HEK293 (cell line): Measurements from ENCODE around the gene SMYD2.

Source experiments
- CTCF ChIA-PET: fragments of 350-600 bp; formaldehyde crosslinking; extraction: SDS; loops from one replicate; lab custom pipeline; 2021; ENCODE audit warnings: antibody characterized with exemption; lab: Yijun Ruan, JAX
- POLR2A ChIA-PET: fragments of 300-600 bp; formaldehyde crosslinking; extraction: SDS; loops from one replicate; lab custom pipeline; 2020; ENCODE audit warnings: antibody characterized with exemption, inconsistent platforms; lab: Yijun Ruan, JAX
- H3K27ac ChIP-seq: fragments of 200-500 bp; sonication (Bioruptor generic); 2 replicates; pipeline ENCODE4 v1.5.1; 2014; ENCODE audit warnings: low read depth, low read length, control low read depth, inconsistent platforms; ENCODE audit errors: extremely low read depth
- H3K36me3 ChIP-seq, 2 experiments: fragments of 200-500 bp in 1 of 2; sonication (Bioruptor generic) in 1 of 2; 1 replicate in 1 of 2; 2 replicates in 1 of 2; pipeline ENCODE4 v1.5.1; 2014 to 2017; ENCODE audit warnings: inconsistent platforms in 2 of 2, low read length in 2 of 2; ENCODE audit not compliant: control insufficient read depth in 2 of 2, insufficient read depth in 1 of 2
- H3K4me1 ChIP-seq: fragments of 200-500 bp; sonication (Bioruptor generic); 2 replicates; pipeline ENCODE4 v1.5.1; 2014; ENCODE audit warnings: mild to moderate bottlenecking, low read length, inconsistent platforms; ENCODE audit not compliant: control insufficient read depth, insufficient read depth
- H3K4me3 ChIP-seq: 2 replicates; pipeline ENCODE4 v1.5.1; 2011; ENCODE audit warnings: low read depth, mild to moderate bottlenecking, control low read depth, low read length, moderate library complexity
- H3K9me3 ChIP-seq: fragments of 200-500 bp; sonication (Bioruptor generic); 2 replicates; pipeline ENCODE4 v1.5.1; 2014; ENCODE audit warnings: low read depth, low read length, inconsistent platforms; ENCODE audit not compliant: control insufficient read depth, insufficient read depth
- GLI4 ChIP-seq: fragments of 450-650 bp; formaldehyde crosslinking; IDR thresholded peaks from 2 replicates; pipeline ENCODE4 v1.5.1; 2016; ENCODE audit warnings: missing biosample characterization, missing genetic modification characterization
- MEIS1 ChIP-seq: sonication (generic); formaldehyde crosslinking; IDR thresholded peaks from 2 replicates; pipeline ENCODE4 v1.8.1; 2022; ENCODE audit warnings: missing genetic modification reagents, mild to moderate bottlenecking, borderline replicate concordance
- TCF7L2 ChIP-seq: IDR thresholded peaks from 2 replicates; pipeline ENCODE4 v1.6.1; 2011; ENCODE audit warnings: low read depth, mild to moderate bottlenecking, inconsistent platforms, low read length, moderate library complexity, borderline replicate concordance
- TRIM28 ChIP-seq: IDR thresholded peaks from 2 replicates; pipeline ENCODE4 v1.6.1; 2011; ENCODE audit warnings: low read length, control low read depth, borderline replicate concordance
- WT1 ChIP-seq: fragments of 450-650 bp; formaldehyde crosslinking; IDR thresholded peaks from 2 replicates; pipeline ENCODE4 v1.5.1; 2016; ENCODE audit warnings: missing biosample characterization, missing genetic modification characterization
- ZBTB1 ChIP-seq: fragments of 450-650 bp; formaldehyde crosslinking; IDR thresholded peaks from 2 replicates; pipeline ENCODE4 v1.5.1; 2016; ENCODE audit warnings: missing biosample characterization, missing genetic modification characterization
- ZBTB48 ChIP-seq: fragments of 450-650 bp; formaldehyde crosslinking; IDR thresholded peaks from 2 replicates; pipeline ENCODE4 v1.5.1; 2016; ENCODE audit warnings: missing biosample characterization, missing genetic modification characterization
- ZFP3 ChIP-seq: fragments of 450-650 bp; formaldehyde crosslinking; IDR thresholded peaks from 2 replicates; pipeline ENCODE4 v1.5.1; 2016; ENCODE audit warnings: low read depth, missing biosample characterization, missing genetic modification characterization
- ZNF121 ChIP-seq: fragments of 450-650 bp; formaldehyde crosslinking; IDR thresholded peaks from 2 replicates; pipeline ENCODE4 v1.5.1; 2016; ENCODE audit warnings: missing biosample characterization, missing genetic modification characterization
- ZNF146 ChIP-seq: fragments of 450-650 bp; formaldehyde crosslinking; IDR thresholded peaks from 2 replicates; pipeline ENCODE4 v1.5.1; 2016; ENCODE audit warnings: missing biosample characterization, missing genetic modification characterization
- ZNF169 ChIP-seq: fragments of 450-650 bp; formaldehyde crosslinking; IDR thresholded peaks from 2 replicates; pipeline ENCODE4 v1.5.1; 2016; ENCODE audit warnings: missing biosample characterization, missing genetic modification characterization
- ZNF221 ChIP-seq: fragments of 450-650 bp; formaldehyde crosslinking; IDR thresholded peaks from 2 replicates; pipeline ENCODE4 v1.5.1; 2017; ENCODE audit warnings: missing biosample characterization, missing genetic modification characterization, borderline replicate concordance
- ZNF223 ChIP-seq: fragments of 450-650 bp; formaldehyde crosslinking; IDR thresholded peaks from 2 replicates; pipeline ENCODE4 v1.5.1; 2016; ENCODE audit warnings: missing biosample characterization, missing genetic modification characterization
- ZNF274 ChIP-seq, 2 experiments: fragments of 200-500 bp in 1 of 2; fragments of 450-650 bp in 1 of 2; sonication (Bioruptor generic) in 1 of 2; formaldehyde crosslinking in 1 of 2; IDR thresholded peaks; 2 replicates each; pipeline versions ENCODE4 v1.5.1 to v1.6.1; 2014 to 2016; ENCODE audit warnings: borderline replicate concordance in 1 of 2, inconsistent platforms in 1 of 2, low read length in 1 of 2, missing biosample characterization in 1 of 2, missing genetic modification characterization in 1 of 2
- ZNF302 ChIP-seq: fragments of 450-650 bp; formaldehyde crosslinking; IDR thresholded peaks from 2 replicates; pipeline ENCODE4 v1.5.1; 2016; ENCODE audit warnings: missing biosample characterization, missing genetic modification characterization, low read depth
- ZNF510 ChIP-seq: fragments of 450-650 bp; formaldehyde crosslinking; IDR thresholded peaks from 2 replicates; pipeline ENCODE4 v1.5.1; 2018; ENCODE audit warnings: mild to moderate bottlenecking, missing genetic modification characterization, missing biosample characterization; ENCODE audit not compliant: insufficient replicate concordance
- ZNF521 ChIP-seq: fragments of 450-650 bp; formaldehyde crosslinking; IDR thresholded peaks from 2 replicates; pipeline ENCODE4 v1.5.1; 2017; ENCODE audit warnings: missing biosample characterization, mild to moderate bottlenecking, missing genetic modification characterization
- ZNF560 ChIP-seq: fragments of 450-650 bp; formaldehyde crosslinking; IDR thresholded peaks from 2 replicates; pipeline ENCODE4 v1.5.1; 2017; ENCODE audit warnings: missing biosample characterization, missing genetic modification characterization, borderline replicate concordance
- ZNF791 ChIP-seq: fragments of 450-650 bp; formaldehyde crosslinking; IDR thresholded peaks from 2 replicates; pipeline ENCODE4 v1.5.1; 2016; ENCODE audit warnings: missing biosample characterization, missing genetic modification characterization
- ZSCAN23 ChIP-seq: fragments of 450-650 bp; formaldehyde crosslinking; IDR thresholded peaks from 2 replicates; pipeline ENCODE4 v1.5.1; 2016; ENCODE audit warnings: missing biosample characterization, missing genetic modification characterization
- TF ChIP-seq, protein P1 (sequence below): fragments of 450-650 bp; formaldehyde crosslinking; IDR thresholded peaks from 2 replicates; pipeline ENCODE4 v1.5.1; 2016; ENCODE audit warnings: missing biosample characterization, missing genetic modification characterization
- TF ChIP-seq, protein P2 (sequence below): fragments of 450-650 bp; formaldehyde crosslinking; IDR thresholded peaks from 2 replicates; pipeline ENCODE4 v1.5.1; 2016; ENCODE audit warnings: missing biosample characterization, missing genetic modification characterization
- TF ChIP-seq, protein P3 (sequence below): fragments of 450-650 bp; formaldehyde crosslinking; IDR thresholded peaks from 2 replicates; pipeline ENCODE4 v1.5.1; 2016; ENCODE audit warnings: missing biosample characterization, missing genetic modification characterization
- TF ChIP-seq, protein P4 (sequence below): fragments of 450-650 bp; formaldehyde crosslinking; IDR thresholded peaks from 2 replicates; pipeline ENCODE4 v1.5.1; 2016; ENCODE audit warnings: missing biosample characterization, missing genetic modification characterization, borderline replicate concordance

Gene SMYD2

DNA sequence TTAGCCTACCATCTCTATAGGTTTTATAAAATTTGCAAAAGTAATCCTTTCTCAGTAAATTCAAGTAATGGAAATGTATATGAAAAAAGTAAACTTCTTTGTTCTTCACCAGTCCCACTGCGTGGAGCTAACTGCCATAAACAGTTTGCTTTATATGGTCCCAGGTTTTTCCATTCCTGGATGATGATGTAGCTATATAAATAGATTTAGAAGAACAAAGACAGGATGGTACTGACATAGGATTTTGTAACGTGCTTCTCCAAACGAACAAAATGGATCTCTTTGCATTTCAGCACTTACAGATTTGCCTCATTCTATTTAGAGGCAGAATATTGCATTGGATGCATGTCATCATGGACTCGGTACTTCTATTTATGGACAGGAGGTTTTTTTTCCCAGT lies 57.3 kb downstream of the SMYD2 start:
- H3K4me3 ChIP-seq: no peak overlapping the region
- no peak for TF ChIP-seq ZNF274 (IDR thresholded peaks at IDR 0.05; ENCODE audit: low read length)
- TF ChIP-seq ZNF274 (tag by site-specific recombination; IDR thresholded peaks at IDR 0.05; ENCODE audit: borderline replicate concordance): no peak
- TF ChIP-seq, protein P1, sequence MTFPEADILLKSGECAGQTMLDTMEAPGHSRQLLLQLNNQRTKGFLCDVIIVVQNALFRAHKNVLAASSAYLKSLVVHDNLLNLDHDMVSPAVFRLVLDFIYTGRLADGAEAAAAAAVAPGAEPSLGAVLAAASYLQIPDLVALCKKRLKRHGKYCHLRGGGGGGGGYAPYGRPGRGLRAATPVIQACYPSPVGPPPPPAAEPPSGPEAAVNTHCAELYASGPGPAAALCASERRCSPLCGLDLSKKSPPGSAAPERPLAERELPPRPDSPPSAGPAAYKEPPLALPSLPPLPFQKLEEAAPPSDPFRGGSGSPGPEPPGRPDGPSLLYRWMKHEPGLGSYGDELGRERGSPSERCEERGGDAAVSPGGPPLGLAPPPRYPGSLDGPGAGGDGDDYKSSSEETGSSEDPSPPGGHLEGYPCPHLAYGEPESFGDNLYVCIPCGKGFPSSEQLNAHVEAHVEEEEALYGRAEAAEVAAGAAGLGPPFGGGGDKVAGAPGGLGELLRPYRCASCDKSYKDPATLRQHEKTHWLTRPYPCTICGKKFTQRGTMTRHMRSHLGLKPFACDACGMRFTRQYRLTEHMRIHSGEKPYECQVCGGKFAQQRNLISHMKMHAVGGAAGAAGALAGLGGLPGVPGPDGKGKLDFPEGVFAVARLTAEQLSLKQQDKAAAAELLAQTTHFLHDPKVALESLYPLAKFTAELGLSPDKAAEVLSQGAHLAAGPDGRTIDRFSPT (tag by site-specific recombination): no peak
- no peak for TF ChIP-seq ZSCAN23 (tag by site-specific recombination)
- no peak for TF ChIP-seq ZNF169
- no peak for TF ChIP-seq ZNF302 (tag by site-specific recombination)
- no peak for TF ChIP-seq ZBTB48 (tag by site-specific recombination)
- TF ChIP-seq ZNF146 (tag by site-specific recombination): no peak
- no peak for TF ChIP-seq ZNF221
- no peak for TF ChIP-seq ZNF521
- no peak for TF ChIP-seq GLI4 (tag by site-specific recombination)
- TF ChIP-seq ZBTB1 (tag by site-specific recombination): no peak
- no peak for TF ChIP-seq ZNF510
- TF ChIP-seq MEIS1 (CRISPR knock-in tag): no peak
- POLR2A ChIA-PET: no interaction called here
- no peaks in the 10 kb centered on the region for H3K9me3 ChIP-seq
- no peaks in the 10 kb centered on the region for H3K4me1 ChIP-seq
- H3K36me3 ChIP-seq: peaks cover 0 to 15% of the 10 kb centered on the region in 2 experiments; a peak in 1 of 3 replicates
- H3K27ac ChIP-seq: no peak overlapping the region
- CTCF ChIA-PET: interaction anchor here (1.7 to 14.5 kb wide), 4 partner anchors 9 to 251 kb away, joined by 8 to 404 read pairs (median 18); no protein-coding TSS in a partner anchor

DNA sequence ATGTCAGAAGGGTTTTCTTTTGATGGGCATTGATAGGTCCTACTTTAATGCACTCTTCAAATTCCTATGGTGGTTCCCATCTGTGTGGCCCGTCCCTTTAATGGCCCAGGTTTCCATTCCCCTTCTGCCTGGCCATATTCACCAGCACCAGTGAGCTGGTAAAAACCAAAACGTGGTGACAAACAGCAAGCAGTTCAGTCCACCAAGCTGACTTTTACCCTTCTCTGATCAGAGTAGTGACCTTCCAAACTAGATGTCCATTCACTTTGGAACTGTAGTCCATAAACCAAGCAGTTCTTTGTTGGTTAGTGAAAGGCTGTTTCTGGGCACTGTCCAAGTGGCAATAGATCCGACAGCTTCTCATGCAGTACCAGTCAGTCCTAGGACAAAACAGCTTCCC lies 60.5 kb downstream of the SMYD2 start:
- ChIA-PET CTCF (interaction anchor here (0.6 to 2.6 kb wide), 5 partner anchors 9 to 1184 kb away, joined by 3 to 15 read pairs (median 6); no protein-coding TSS in a partner anchor), POLR2A (no interaction called here)
- Histone ChIP-seq H3K9me3 (no peaks in the 10 kb centered on the region), H3K4me1 (no peaks in the 10 kb centered on the region), H3K36me3 (peaks cover 0 to 15% of the 10 kb centered on the region in 2 experiments; a peak in 2 of 3 replicates), H3K27ac (no peak overlapping the region), H3K4me3 (no peak overlapping the region)
- TF ChIP-seq ZNF121 (tag by site-specific recombination): no peak
- TF ChIP-seq, protein P2, sequence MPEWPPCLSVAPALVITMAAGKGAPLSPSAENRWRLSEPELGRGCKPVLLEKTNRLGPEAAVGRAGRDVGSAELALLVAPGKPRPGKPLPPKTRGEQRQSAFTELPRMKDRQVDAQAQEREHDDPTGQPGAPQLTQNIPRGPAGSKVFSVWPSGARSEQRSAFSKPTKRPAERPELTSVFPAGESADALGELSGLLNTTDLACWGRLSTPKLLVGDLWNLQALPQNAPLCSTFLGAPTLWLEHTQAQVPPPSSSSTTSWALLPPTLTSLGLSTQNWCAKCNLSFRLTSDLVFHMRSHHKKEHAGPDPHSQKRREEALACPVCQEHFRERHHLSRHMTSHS (tag by site-specific recombination): no peak
- TF ChIP-seq, protein P3, sequence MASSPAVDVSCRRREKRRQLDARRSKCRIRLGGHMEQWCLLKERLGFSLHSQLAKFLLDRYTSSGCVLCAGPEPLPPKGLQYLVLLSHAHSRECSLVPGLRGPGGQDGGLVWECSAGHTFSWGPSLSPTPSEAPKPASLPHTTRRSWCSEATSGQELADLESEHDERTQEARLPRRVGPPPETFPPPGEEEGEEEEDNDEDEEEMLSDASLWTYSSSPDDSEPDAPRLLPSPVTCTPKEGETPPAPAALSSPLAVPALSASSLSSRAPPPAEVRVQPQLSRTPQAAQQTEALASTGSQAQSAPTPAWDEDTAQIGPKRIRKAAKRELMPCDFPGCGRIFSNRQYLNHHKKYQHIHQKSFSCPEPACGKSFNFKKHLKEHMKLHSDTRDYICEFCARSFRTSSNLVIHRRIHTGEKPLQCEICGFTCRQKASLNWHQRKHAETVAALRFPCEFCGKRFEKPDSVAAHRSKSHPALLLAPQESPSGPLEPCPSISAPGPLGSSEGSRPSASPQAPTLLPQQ (tag by site-specific recombination): no peak
- TF ChIP-seq WT1: no peak
- TF ChIP-seq TRIM28: no peak
- TF ChIP-seq ZFP3 (tag by site-specific recombination): no peak
- TF ChIP-seq, protein P4, sequence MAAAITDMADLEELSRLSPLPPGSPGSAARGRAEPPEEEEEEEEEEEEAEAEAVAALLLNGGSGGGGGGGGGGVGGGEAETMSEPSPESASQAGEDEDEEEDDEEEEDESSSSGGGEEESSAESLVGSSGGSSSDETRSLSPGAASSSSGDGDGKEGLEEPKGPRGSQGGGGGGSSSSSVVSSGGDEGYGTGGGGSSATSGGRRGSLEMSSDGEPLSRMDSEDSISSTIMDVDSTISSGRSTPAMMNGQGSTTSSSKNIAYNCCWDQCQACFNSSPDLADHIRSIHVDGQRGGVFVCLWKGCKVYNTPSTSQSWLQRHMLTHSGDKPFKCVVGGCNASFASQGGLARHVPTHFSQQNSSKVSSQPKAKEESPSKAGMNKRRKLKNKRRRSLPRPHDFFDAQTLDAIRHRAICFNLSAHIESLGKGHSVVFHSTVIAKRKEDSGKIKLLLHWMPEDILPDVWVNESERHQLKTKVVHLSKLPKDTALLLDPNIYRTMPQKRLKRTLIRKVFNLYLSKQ (tag by site-specific recombination): no peak
- no peak for TF ChIP-seq ZNF791
- no peak for TF ChIP-seq TCF7L2
- no peak for TF ChIP-seq ZNF223 (tag by site-specific recombination)
- TF ChIP-seq ZNF560 (tag by site-specific recombination): no peak
